Effector memory CD8-positive, alpha-beta T cell (primary cell): ENCODE data around the gene PRSS53.

Source experiments
- ATAC-seq: fragments of 150-1000 bp; cut with Tn5 transposase; replicated peaks from 2 replicates; pipeline ENCODE4 v1.10.0; 2021; ENCODE audit warnings: mild to moderate bottlenecking, moderate library complexity
- DNase-seq, 3 experiments: peaks; one replicate each; pipeline ENCODE4 v3.0.0; 2021
- H3K27ac Mint-ChIP-seq, 2 donors: one replicate each; pipeline ENCODE4 v1.8.0; 2022; ENCODE audit warnings: mild to moderate bottlenecking in 2 of 2, mixed read lengths in 2 of 2, moderate library complexity in 2 of 2
- H3K27me3 Mint-ChIP-seq, 2 donors: one replicate each; pipeline ENCODE4 v1.8.0; 2022; ENCODE audit warnings: mixed read lengths in 2 of 2
- H3K36me3 Mint-ChIP-seq: one replicate; pipeline ENCODE4 v1.8.0; 2022; ENCODE audit warnings: mild to moderate bottlenecking, moderate library complexity, mixed read lengths; ENCODE audit not compliant: insufficient read depth
- H3K4me1 Mint-ChIP-seq, 2 donors: one replicate each; pipeline ENCODE4 v1.8.0; 2022; ENCODE audit warnings: low read depth in 2 of 2, mixed read lengths in 2 of 2
- H3K4me3 Mint-ChIP-seq, 2 donors: one replicate each; pipeline ENCODE4 v1.8.0; 2022; ENCODE audit warnings: mild to moderate bottlenecking in 2 of 2, mixed read lengths in 2 of 2, moderate library complexity in 2 of 2
- H3K9me3 Mint-ChIP-seq, 2 donors: one replicate each; pipeline ENCODE4 v1.8.0; 2022; ENCODE audit warnings: mixed read lengths in 2 of 2

Gene PRSS53

DNA sequence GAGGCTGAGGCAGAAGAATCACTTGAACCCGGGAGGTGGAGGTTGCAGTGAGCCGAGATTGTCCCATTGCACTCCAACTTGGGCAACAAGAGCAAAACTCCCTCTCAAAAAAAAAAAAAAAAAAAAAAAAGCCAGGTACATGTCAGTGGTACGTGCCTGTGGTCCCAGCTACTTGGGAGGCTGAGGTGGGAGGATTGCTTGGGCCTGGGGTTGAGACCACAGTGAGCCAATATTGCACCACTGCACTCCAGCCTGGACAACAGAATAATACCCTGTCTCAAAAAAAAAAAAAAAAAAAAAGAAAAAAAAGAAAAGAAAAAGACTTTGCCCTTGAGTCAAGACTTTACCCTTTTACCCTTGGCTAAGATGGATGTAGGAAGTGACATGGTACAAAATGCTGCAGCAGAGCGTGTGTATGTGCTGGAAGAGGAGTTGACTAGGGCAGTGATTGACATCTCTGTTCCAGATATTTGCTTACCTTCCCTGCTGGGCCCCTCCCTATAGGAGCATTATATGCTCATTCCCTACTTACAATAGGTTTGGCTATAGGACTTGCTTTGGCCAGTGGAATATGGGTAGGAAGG lies 44.8 kb downstream of the PRSS53 start:
- ATAC-seq (no peak), DNase-seq (no peak)
- Mint-ChIP-seq H3K27ac (no peak overlapping the region), H3K27me3 (no peaks in the 10 kb centered on the region), H3K9me3 (no peaks in the 10 kb centered on the region), H3K4me1 (no peaks in the 10 kb centered on the region), H3K4me3 (no peak overlapping the region), H3K36me3 (peaks cover 23% of the 10 kb centered on the region)

DNA sequence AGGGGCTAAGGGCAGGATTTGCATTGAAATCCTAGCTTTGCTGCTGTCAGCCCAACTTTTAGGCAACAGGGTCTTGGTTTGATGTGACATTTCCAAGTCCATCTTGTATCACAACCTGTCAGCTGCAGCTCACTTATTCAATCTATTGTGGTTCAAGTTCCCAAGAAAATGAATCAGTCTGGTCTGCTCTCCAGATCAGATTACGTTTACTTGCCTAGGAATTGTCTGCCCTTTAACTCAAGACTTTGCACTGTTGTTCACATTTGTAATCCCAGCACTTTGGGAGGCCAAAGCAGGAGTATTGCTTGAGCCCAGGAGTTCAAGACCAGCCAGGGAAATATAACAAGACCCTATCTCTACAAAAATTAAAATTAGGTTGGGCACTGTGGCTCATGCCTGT lies 45.4 kb downstream of the PRSS53 start:
- no peak for ATAC-seq
- no peak for DNase-seq
- Mint-ChIP-seq H3K36me3 (peaks cover 24% of the 10 kb centered on the region), H3K9me3 (no peaks in the 10 kb centered on the region), H3K4me1 (no peaks in the 10 kb centered on the region), H3K27ac (no peak overlapping the region), H3K27me3 (no peaks in the 10 kb centered on the region), H3K4me3 (no peak overlapping the region)

DNA sequence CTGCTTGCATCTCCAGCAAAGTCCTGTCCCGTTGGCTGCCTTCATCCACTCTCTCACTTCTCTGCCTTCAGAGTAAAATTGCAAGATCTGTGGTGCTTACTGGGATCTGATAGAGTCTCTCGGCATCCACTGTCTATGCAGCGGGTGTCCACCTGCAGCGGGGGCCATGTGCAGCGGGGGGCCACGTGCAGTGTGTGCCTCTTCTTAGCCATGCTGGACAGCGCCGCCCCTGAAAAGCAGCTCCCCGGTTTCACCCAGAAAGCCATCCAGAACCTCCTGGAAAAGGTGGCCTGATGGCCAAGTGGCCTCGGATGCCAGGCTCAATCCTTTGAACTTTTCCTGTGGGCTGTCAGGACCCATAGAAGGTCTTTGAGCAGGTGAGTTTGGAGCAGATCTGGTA lies 45.9 kb downstream of the PRSS53 start:
- peaks cover 24% of the 10 kb centered on the region for H3K36me3 Mint-ChIP-seq
- DNase-seq = no peak
- H3K4me3 Mint-ChIP-seq = no peak overlapping the region
- H3K27me3 Mint-ChIP-seq = no peaks in the 10 kb centered on the region
- no peak overlapping the region for H3K27ac Mint-ChIP-seq
- no peaks in the 10 kb centered on the region for H3K4me1 Mint-ChIP-seq
- ATAC-seq = no peak
- H3K9me3 Mint-ChIP-seq = no peaks in the 10 kb centered on the region

DNA sequence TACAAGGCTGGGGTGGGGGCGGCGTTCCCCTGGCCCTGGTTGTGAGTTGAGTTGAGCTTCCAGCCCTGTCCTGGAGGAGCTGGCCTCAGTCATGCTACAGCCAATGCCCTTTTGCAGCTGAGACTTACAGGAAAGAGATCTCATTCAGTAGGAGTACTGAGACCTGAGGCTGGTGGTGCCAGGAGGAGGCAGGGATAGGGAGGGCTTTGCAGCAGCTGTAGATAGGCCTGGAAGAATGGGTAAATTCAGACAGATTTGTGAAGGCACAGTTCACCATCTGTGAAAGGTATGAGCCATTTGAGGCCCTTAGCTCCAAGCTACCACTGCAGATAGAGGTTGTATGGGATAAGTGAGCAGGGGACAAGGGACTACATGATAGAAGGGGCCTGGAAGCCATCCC lies 49.8 kb downstream of the PRSS53 start:
- H3K27me3 Mint-ChIP-seq = no peaks in the 10 kb centered on the region
- no peak for DNase-seq
- H3K9me3 Mint-ChIP-seq = no peaks in the 10 kb centered on the region
- peak overlapping the region in 1 of 2 donors; percentile 78 for H3K27ac Mint-ChIP-seq
- no peak overlapping the region for H3K4me3 Mint-ChIP-seq
- H3K36me3 Mint-ChIP-seq = peaks cover 45% of the 10 kb centered on the region
- peaks cover 7 to 14% of the 10 kb centered on the region in 2 donors for H3K4me1 Mint-ChIP-seq
- no peak for ATAC-seq

DNA sequence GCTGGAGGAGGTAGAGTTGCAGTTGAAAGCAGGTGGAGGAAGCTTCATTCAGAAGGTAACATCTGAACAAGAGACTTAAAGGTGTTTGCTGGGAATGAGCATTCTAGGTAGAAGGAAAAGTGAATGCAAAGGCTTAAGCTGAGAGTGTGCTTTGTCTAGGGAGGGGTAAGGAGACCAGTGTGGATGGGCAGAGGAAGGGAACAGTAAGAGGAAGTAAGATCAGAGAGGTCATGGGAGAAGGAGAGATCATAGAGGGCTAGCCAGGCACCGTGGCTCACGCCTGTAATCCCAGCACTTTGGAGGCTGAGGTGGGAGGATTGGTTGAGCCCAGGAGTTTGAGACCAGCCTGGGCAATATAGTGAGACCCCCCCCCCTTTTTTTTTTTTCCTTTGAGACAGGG lies 52.1 kb downstream of the PRSS53 start:
- Mint-ChIP-seq H3K9me3 (no peaks in the 10 kb centered on the region), H3K36me3 (peaks cover 57% of the 10 kb centered on the region), H3K27ac (peak overlapping the region in 1 of 2 donors; percentile 6), H3K27me3 (no peaks in the 10 kb centered on the region), H3K4me3 (no peak overlapping the region), H3K4me1 (peaks cover 18% of the 10 kb centered on the region in 2 donors)
- DNase-seq (no peak), ATAC-seq (no peak)

DNA sequence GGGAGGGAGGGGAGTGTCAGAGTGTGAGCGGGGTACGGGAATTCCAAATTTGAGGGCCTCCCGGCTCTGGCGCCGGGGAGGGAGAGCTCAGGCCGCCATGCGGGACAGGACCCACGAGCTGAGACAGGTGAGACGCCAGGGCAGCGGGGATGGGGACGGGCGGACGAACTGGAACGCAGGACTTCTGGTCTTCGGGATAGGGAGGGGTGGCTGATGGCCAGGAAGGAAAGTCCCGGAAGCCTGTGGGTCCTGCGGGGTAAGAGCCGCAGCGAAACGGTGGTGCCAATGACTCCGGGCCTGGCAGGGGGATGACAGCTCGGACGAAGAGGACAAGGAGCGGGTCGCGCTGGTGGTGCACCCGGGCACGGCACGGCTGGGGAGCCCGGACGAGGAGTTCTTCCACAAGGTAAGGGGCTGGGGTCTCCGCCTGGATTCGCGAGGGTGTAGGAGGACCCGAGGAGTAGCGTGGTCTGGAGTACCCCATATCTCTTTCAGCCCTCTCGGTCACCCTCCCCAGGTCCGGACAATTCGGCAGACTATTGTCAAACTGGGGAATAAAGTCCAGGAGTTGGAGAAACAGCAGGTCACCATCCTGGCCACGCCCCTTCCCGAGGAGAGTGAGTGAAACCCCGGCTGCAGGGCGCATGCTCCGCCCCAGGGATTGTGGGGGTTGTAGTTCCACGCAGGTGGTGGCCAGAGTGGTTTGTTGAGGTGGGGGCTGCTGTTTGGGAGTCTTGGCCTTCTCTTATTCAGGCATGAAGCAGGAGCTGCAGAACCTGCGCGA lies 54.8 kb downstream of the PRSS53 start:
- DNase-seq = peak; percentile 79 to 82 (median 81)
- H3K9me3 Mint-ChIP-seq = no peaks in the 10 kb centered on the region
- peak; percentile 16 for ATAC-seq
- peaks cover 36% of the 10 kb centered on the region for H3K36me3 Mint-ChIP-seq
- H3K27me3 Mint-ChIP-seq = no peaks in the 10 kb centered on the region
- peak overlapping the region; percentile 95 to 96 for H3K27ac Mint-ChIP-seq
- H3K4me1 Mint-ChIP-seq = peaks cover 18 to 19% of the 10 kb centered on the region in 2 donors
- H3K4me3 Mint-ChIP-seq = peak overlapping the region; percentile 99 to 100
